ENCODE results near the gene RBM33.

The RBM33 gene

GRCh38 chr7:155640629-155641028 is 3.8 kb upstream of the RBM33 start:
- no peak for DNase-seq (ENCODE audit: insufficient read length, low spot score)
- TF ChIP-seq, protein P1, sequence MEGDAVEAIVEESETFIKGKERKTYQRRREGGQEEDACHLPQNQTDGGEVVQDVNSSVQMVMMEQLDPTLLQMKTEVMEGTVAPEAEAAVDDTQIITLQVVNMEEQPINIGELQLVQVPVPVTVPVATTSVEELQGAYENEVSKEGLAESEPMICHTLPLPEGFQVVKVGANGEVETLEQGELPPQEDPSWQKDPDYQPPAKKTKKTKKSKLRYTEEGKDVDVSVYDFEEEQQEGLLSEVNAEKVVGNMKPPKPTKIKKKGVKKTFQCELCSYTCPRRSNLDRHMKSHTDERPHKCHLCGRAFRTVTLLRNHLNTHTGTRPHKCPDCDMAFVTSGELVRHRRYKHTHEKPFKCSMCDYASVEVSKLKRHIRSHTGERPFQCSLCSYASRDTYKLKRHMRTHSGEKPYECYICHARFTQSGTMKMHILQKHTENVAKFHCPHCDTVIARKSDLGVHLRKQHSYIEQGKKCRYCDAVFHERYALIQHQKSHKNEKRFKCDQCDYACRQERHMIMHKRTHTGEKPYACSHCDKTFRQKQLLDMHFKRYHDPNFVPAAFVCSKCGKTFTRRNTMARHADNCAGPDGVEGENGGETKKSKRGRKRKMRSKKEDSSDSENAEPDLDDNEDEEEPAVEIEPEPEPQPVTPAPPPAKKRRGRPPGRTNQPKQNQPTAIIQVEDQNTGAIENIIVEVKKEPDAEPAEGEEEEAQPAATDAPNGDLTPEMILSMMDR (IDR thresholded peaks at IDR 0.05; ENCODE audit: insufficient read depth, missing control alignments) = no peak
- no peak for FAIRE-seq

DNA sequence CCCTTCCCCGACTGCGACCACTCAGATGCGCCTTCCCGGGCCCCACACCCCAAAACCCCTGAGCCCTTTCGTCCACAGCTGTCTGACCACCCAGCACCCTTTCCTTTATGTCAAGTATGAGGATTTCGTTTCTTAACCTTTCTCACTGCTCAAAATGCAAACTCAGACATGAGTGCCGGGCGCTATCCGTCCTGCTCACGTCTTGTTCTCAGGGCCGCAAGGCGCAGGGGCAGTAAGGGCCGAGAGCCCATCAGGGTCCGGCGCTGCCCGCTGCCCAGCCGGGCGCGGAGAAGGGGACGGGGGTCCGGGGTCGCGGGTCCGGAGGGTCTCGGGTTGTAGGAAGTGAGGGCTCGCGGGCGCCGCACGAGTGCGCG is 670 bp upstream of the RBM33 start:
- DNase-seq (ENCODE audit: insufficient read length, low spot score) = peak; percentile 24
- TF ChIP-seq, protein P1 (IDR thresholded peaks at IDR 0.05; ENCODE audit: insufficient read depth, missing control alignments) = no peak
- FAIRE-seq = no peak

DNA sequence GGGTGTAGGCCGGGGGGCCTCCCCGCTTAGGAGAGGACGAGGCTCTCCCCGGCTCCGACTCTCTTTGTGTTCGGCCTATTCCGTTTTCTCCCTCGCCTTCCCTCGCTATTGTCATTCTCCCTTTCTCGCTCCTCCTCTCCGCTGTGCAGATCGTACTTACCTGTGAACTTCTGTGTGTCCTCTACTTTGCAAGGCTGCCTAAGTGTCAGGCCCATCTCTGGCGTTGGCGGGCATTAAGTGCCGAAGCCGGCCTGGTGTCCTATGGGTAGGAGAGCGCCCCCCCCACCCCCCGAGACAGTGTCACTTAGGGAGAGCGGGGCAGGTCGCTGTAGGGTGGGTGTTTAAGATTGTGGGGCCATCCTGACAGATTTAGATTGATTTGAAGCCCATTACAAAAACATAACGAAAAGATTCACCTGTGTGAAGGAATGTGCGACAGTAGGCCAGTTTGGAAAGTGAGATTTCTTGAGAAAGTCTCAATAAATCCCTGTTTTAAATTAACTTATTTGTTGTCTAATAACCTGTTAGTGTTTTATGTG is 579 bp downstream of the RBM33 start:
- no peak for DNase-seq (ENCODE audit: insufficient read length, low spot score)
- FAIRE-seq = no peak

DNA sequence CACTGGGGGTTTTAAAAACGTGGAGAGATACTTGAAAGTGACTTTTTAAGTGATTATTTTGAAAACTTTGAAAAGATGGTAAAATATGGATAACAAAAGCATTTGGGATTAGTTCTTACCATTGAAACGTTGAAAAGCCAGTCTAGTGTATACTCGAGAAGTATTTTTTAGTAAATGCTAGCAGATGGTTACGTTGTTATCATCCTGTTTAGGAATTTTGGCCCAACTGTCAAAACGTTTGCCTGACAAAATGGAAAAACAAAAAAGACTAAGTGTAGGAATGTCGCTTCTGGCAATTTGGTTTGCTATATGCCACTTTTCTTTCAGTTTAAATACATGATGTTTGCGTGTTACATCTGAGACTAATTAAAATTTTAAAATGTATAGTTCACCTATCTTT is 1.2 kb downstream of the RBM33 start:
- DNase-seq (ENCODE audit: insufficient read length, low spot score) = no peak
- TF ChIP-seq, protein P1 (IDR thresholded peaks at IDR 0.05; ENCODE audit: insufficient read depth, missing control alignments) = no peak
- FAIRE-seq = no peak

More for the DNA sequence above, 579 bp downstream of the RBM33 start:
- TF ChIP-seq, protein P1 (IDR thresholded peaks at IDR 0.05; ENCODE audit: insufficient read depth, missing control alignments) = no peak

- TF ChIP-seq, protein P1 (IDR thresholded peaks at IDR 0.05; ENCODE audit: insufficient read depth, missing control alignments) = no peak
- DNase-seq (ENCODE audit: insufficient read length, low spot score) (no peak), FAIRE-seq (no peak)
Observed at GRCh38 chr7:155646669-155647068, 2.2 kb downstream of the RBM33 start.

GRCh38 chr7:155647302-155647701 is 2.8 kb downstream of the RBM33 start:
- FAIRE-seq = no peak
- DNase-seq (ENCODE audit: insufficient read length, low spot score) = no peak
- TF ChIP-seq, protein P1 (IDR thresholded peaks at IDR 0.05; ENCODE audit: insufficient read depth, missing control alignments) = no peak

DNA sequence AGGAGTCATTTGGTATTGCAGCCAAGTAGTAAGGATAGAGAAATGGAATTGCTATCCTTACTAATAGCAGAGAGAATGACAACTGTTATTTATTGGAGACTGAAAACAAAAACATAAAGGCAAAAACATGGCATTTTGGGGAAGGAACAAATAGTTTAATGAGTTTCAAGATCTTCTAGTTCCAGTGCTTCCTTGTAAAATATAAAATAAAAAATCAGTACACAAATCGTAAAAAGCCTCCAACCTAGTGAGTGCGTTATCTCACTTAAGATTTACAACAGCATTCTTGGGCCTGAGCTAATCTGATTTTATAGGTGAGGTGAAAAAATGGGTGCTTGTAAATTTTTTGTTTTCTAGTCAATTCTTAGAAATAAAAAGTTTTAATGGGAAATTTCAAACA is 3.3 kb downstream of the RBM33 start:
- no peak for DNase-seq (ENCODE audit: insufficient read length, low spot score)
- TF ChIP-seq, protein P1 (IDR thresholded peaks at IDR 0.05; ENCODE audit: insufficient read depth, missing control alignments) = no peak
- no peak for FAIRE-seq

Data from D721Med (cell line).